HG03565 (cell line): Measurements from ENCODE around the gene PARD6G.
"Not testable (repeated sequence)": the region's sequence is repeated elsewhere in the genome, so short reads cannot be mapped to it uniquely, and the experiment has no call there.

Source experiments
- ATAC-seq: cut with Tn5 transposase; IDR thresholded peaks from one replicate; pipeline ENCODE4 v1.9.1; 2021; ENCODE audit warnings: mild to moderate bottlenecking, moderate library complexity; ENCODE audit not compliant: unreplicated experiment

PARD6G gene

GRCh38 chr18:80243204-80243603 lies 4.1 kb downstream of the PARD6G start:
- no peak for ATAC-seq

- ATAC-seq = no peak
Observed at GRCh38 chr18:80241919-80242777, 5.2 kb downstream of the PARD6G start.

- ATAC-seq = no peak
Observed at GRCh38 chr18:80239830-80240229, 7.5 kb downstream of the PARD6G start.

DNA sequence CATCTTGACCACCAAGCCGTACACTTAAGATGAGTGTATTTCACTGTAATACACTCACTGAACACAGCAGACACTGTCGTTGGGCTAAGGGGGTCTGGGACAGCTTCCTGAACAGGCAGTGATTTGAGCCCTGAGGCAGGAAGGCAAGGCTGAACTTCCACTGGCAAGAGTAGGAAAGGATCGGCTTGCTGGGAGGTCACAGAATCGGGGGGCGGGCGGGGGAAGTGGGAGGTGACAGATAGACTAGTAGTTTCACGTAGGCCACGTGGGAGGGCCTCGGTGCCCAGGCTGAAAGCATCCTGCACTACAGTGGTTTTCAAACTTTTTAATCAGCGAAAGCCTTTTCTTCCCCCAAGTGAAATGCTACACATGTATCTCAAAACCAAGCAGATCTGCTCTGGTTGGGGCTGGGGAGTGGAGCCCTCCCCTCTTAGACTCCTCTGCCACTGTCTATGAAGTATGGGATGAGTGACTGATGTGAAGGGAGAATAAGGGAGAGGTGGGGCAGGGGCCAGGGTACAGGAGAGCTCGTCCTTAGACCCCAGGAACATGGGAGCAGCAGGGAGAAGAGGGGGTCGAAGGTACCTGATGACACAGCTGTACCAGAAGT lies 8.6 kb downstream of the PARD6G start:
- ATAC-seq = no peak

DNA sequence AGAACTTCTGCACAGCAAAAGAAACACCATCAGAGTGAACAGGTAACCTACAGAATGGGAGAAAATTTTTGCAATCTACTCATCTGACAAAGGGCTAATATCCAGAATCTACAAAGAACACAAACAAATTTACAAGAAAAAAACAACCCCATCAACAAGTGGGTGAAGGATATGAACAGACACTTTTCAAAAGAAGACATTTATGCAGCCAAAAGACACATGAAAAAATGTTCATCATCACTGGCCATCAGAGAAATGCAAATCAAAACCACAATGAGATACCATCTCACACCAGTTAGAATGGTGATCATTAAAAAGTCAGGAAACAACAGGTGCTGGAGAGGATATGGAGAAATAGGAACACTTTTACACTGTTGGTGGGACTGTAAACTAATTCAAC lies 9.8 kb downstream of the PARD6G start:
- ATAC-seq = not testable (repeated sequence)

DNA sequence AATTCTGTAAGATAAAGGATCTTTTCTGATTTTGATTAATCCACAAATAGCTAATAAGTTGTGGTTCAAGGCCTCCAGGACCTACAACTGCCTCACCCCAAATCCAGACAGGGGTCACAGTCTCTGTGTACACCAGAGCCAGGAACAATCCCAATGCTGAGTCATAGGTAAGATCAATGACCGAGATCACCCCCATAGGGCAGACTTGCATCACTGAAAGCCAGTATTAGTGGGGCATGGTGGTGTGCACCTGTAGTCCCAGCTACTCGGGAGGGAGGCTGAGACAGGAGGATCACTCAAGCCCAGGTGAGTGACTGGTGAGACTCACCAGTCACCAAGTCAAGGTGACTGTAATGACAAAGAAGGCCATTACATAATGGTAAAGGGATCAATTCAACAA lies 12.9 kb downstream of the PARD6G start:
- no peak for ATAC-seq

DNA sequence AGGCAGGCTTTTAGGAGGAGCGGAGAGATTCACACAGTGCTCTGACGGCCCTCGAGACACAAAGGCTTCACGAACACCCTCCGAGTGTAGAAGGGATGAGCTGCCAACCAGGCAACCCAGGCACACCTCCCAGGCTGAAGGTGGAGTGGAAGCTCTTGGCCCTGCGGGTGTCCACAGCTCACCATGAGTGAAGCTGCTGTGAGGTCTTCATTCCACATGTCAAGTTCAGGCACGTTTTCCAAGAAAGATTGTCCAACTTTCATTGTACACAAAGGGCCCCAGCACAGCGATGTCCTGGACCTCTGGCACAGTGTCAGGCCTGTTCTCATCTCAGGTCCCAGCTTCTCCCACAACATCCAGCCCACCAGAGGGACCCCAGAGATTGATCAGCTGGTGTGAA lies 13.4 kb downstream of the PARD6G start:
- no peak for ATAC-seq

GRCh38 chr18:80233201-80233835 lies 14.0 kb downstream of the PARD6G start:
- no peak for ATAC-seq

DNA sequence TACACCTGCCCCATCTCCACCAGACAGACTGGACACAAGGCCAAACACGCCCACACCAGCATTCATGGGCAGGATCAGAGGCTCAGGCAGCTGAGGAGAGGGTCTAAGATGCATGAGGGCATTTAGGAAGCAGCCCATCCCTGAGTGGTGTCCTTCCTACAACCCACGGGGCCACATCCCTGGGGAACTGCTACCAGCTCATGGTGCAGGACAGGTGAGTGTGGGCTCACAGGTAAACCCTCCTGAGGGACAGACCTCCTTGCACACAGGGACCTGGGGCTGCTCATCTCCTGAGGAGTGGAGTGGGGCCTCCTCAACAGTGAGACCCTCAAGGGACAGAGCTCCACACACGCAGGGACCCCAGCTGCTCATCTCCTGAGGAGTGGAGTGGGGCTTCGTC lies 14.6 kb downstream of the PARD6G start:
- no peak for ATAC-seq

GRCh38 chr18:80232030-80232429 lies 15.3 kb downstream of the PARD6G start:
- no peak for ATAC-seq

- ATAC-seq = no peak
Observed at GRCh38 chr18:80231616-80232015, 15.7 kb downstream of the PARD6G start.

GRCh38 chr18:80231151-80231550 lies 16.2 kb downstream of the PARD6G start:
- ATAC-seq = no peak

- no peak for ATAC-seq
Observed at GRCh38 chr18:80229766-80230745, 17.3 kb downstream of the PARD6G start.

GRCh38 chr18:80229363-80229762 lies 18.0 kb downstream of the PARD6G start:
- ATAC-seq = no peak

- no peak for ATAC-seq
Observed at GRCh38 chr18:80228051-80228848, 19.1 kb downstream of the PARD6G start.

- no peak for ATAC-seq
Observed at GRCh38 chr18:80227472-80227871, 19.8 kb downstream of the PARD6G start.

- no peak for ATAC-seq
Observed at GRCh38 chr18:80225685-80226084, 21.6 kb downstream of the PARD6G start.

- ATAC-seq = no peak
Observed at GRCh38 chr18:80223581-80224148, 23.6 kb downstream of the PARD6G start.

- not testable (repeated sequence) for ATAC-seq
Observed at GRCh38 chr18:80219488-80219887, 27.8 kb downstream of the PARD6G start.
